Activated CD8-positive, alpha-beta memory T cell treated with anti-CD3 and anti-CD28 coated beads, Interleukin-2, amount 50 U/mL, for 4 hours (primary cell): Measurements from ENCODE around the gene OPCML.

Experiments
- DNase-seq: peaks from one replicate; pipeline ENCODE4 v3.0.0-alpha.2; 2020

OPCML gene

GRCh38 chr11:132910011-132910760 is 622.1 kb downstream of the OPCML start:
- DNase-seq, result no peak

- no peak for DNase-seq
These were observed 623.2 kb downstream of the OPCML start for GRCh38 chr11:132909021-132909606.

- no peak for DNase-seq
These were observed 623.9 kb downstream of the OPCML start for GRCh38 chr11:132908414-132908810.

GRCh38 chr11:132907651-132908413 is 624.5 kb downstream of the OPCML start:
- no peak for DNase-seq

GRCh38 chr11:132904607-132905006 is 627.7 kb downstream of the OPCML start:
- no peak for DNase-seq

- DNase-seq, result no peak
These were observed 628.2 kb downstream of the OPCML start for GRCh38 chr11:132904091-132904490.

- DNase-seq, result no peak
These were observed 630.4 kb downstream of the OPCML start for GRCh38 chr11:132901638-132902471.

- DNase-seq, result no peak
These were observed 633.6 kb downstream of the OPCML start for GRCh38 chr11:132898676-132899075.

GRCh38 chr11:132898021-132898420 is 634.3 kb downstream of the OPCML start:
- DNase-seq, result no peak

GRCh38 chr11:132895340-132895739 is 637.0 kb downstream of the OPCML start:
- DNase-seq, result no peak

GRCh38 chr11:132894606-132895005 is 637.7 kb downstream of the OPCML start:
- DNase-seq, result no peak

GRCh38 chr11:132892876-132893275 is 639.4 kb downstream of the OPCML start:
- no peak for DNase-seq

- no peak for DNase-seq
These were observed 644.1 kb downstream of the OPCML start for GRCh38 chr11:132888226-132888625.

- no peak for DNase-seq
These were observed 646.0 kb downstream of the OPCML start for GRCh38 chr11:132886335-132886734.

- no peak for DNase-seq
These were observed 649.1 kb downstream of the OPCML start for GRCh38 chr11:132883241-132883640.

- no peak for DNase-seq
These were observed 650.7 kb downstream of the OPCML start for GRCh38 chr11:132881622-132882021.

- no peak for DNase-seq
These were observed 654.2 kb downstream of the OPCML start for GRCh38 chr11:132878111-132878510.

- no peak for DNase-seq
These were observed 655.6 kb downstream of the OPCML start for GRCh38 chr11:132876705-132877104.

- DNase-seq, result no peak
These were observed 656.1 kb downstream of the OPCML start for GRCh38 chr11:132876239-132876638.

GRCh38 chr11:132874638-132875037 is 657.7 kb downstream of the OPCML start:
- no peak for DNase-seq

- DNase-seq, result no peak
These were observed 658.5 kb downstream of the OPCML start for GRCh38 chr11:132873841-132874240.

GRCh38 chr11:132872211-132872610 is 660.1 kb downstream of the OPCML start:
- DNase-seq, result no peak
